Kidney (tissue), 14 donors: ENCODE results near the gene FAM110A. TPM values are rescaled to one million over a fixed set of nuclear protein-coding genes. Genes with fewer than 3 reads are reported as not detected.

Experiments
- DNase-seq, 5 donors: peaks; one replicate each; pipeline ENCODE4 v3.0.0-alpha.2; 2013 to 2020
- FAIRE-seq: peaks from 2 replicates; lab custom pipeline; 2012; peaks lifted over from hg19 to GRCh38; lab: Jason Lieb, UNC
- H3K27ac ChIP-seq, 2 donors: one replicate each; pipeline ENCODE4 v1.7.0; 2013; ENCODE audit warnings: low read depth in 2 of 2, low read length in 2 of 2, inconsistent platforms in 1 of 2
- H3K27me3 ChIP-seq: one replicate; pipeline ENCODE4 v1.7.1; 2013; ENCODE audit warnings: low read length, inconsistent platforms; ENCODE audit not compliant: control insufficient read depth, insufficient read depth
- H3K36me3 ChIP-seq, 3 donors: one replicate each; pipeline versions ENCODE4 v1.7.0 to v1.7.1; 2013; ENCODE audit warnings: low read length in 3 of 3, control low read depth in 1 of 3, inconsistent platforms in 1 of 3; ENCODE audit not compliant: insufficient read depth in 3 of 3, control insufficient read depth in 2 of 3
- H3K4me1 ChIP-seq, 3 donors: one replicate each; pipeline versions ENCODE4 v1.7.0 to v1.7.1; 2013; ENCODE audit warnings: low read length in 3 of 3, inconsistent platforms in 1 of 3, low read depth in 1 of 3; ENCODE audit not compliant: control insufficient read depth in 2 of 3, insufficient read depth in 2 of 3
- H3K4me3 ChIP-seq, 3 donors: one replicate each; pipeline versions ENCODE4 v1.7.0 to v1.8.1; 2013; ENCODE audit warnings: low read length in 3 of 3, control low read depth in 1 of 3, inconsistent platforms in 1 of 3
- H3K9ac ChIP-seq, 3 donors: one replicate each; pipeline versions ENCODE4 v1.7.0 to v1.7.1; 2013; ENCODE audit warnings: low read length in 3 of 3, control low read depth in 1 of 3, inconsistent platforms in 1 of 3
- H3K9me3 ChIP-seq, 3 donors: one replicate each; pipeline versions ENCODE4 v1.7.0 to v1.7.1; 2013; ENCODE audit warnings: low read length in 3 of 3, control low read depth in 1 of 3, inconsistent platforms in 1 of 3; ENCODE audit not compliant: control insufficient read depth in 2 of 3, insufficient read depth in 1 of 3
- CTCF ChIP-seq: IDR thresholded peaks from 3 replicates; pipeline ENCODE4 v1.5.1; 2012; ENCODE audit warnings: mild to moderate bottlenecking, moderate library complexity, borderline replicate concordance; ENCODE audit not compliant: insufficient read depth; ENCODE audit errors: extremely low read depth
- intact Hi-C: fragments of 100-400 bp; cut with DNase I; formaldehyde crosslinking; loops from one replicate; pipeline ENCODE4 v1.11.1; 2022
- polyA plus RNA-seq: library from polyadenylated mRNA; stranded (reverse); fragments of 350-450 nt; fragmentation: Illumina TruSeq; extraction: RNeasy Lipid Tissue Mini Kit (QIAGEN cat#74804); gene quantifications from one replicate; pipeline ENCODE4 v1.2.3, GENCODE V29; 2014; ENCODE audit warnings: low read depth, low replicate concordance; ENCODE audit not compliant: insufficient read depth
- total RNA-seq: library from RNA; stranded (reverse); fragmentation: NEBNext Ultra II Directional; extraction: Animal tissue kit (Norgen Biotek cat#: 25700); gene quantifications from one replicate; pipeline ENCODE4 v1.2.1, GENCODE V29; 2021
- donor health status: control.
- donor health status: control.
- donor health status: control.
- donor health status: control.
- donor health status: control.
- donor health status: DM: yes; HTN: yes; CAD: no.
- donor health status: Normal renal cell carcinoma (clear cell type).

Gene FAM110A
- total and polyA plus RNA-seq, 2 donors from 2014 or later = 10.2 to 12.6 TPM

- H3K9me3 ChIP-seq = no peaks in the 10 kb centered on the region
- intact Hi-C loops = no loop called here
- H3K4me3 ChIP-seq = no peak overlapping the region
- H3K27ac ChIP-seq = no peak overlapping the region
- H3K36me3 ChIP-seq = no peaks in the 10 kb centered on the region
- no peak overlapping the region for H3K9ac ChIP-seq
- FAIRE-seq = no peak
- no peak for DNase-seq
- H3K4me1 ChIP-seq = peaks cover 0 to 2% (median 0%) of the 10 kb centered on the region in 3 donors
- no peaks in the 10 kb centered on the region for H3K27me3 ChIP-seq
- TF ChIP-seq CTCF = no peak
Measured at GRCh38 chr20:858011-858410, 24.5 kb downstream of the FAM110A start.

- Histone ChIP-seq H3K27me3 (no peaks in the 10 kb centered on the region), H3K27ac (no peak overlapping the region), H3K4me3 (no peak overlapping the region), H3K9ac (no peak overlapping the region), H3K4me1 (peaks cover 0 to 2% (median 0%) of the 10 kb centered on the region in 3 donors), H3K9me3 (peaks cover 0 to 2% (median 0%) of the 10 kb centered on the region in 3 donors), H3K36me3 (no peaks in the 10 kb centered on the region)
- TF ChIP-seq CTCF = no peak
- intact Hi-C loops = no loop called here
- FAIRE-seq = no peak
- no peak for DNase-seq
Measured at GRCh38 chr20:859751-860231, 26.3 kb downstream of the FAM110A start.

- Histone ChIP-seq H3K4me3 (no peak overlapping the region), H3K27ac (no peak overlapping the region), H3K36me3 (no peaks in the 10 kb centered on the region), H3K4me1 (no peaks in the 10 kb centered on the region), H3K27me3 (no peaks in the 10 kb centered on the region), H3K9ac (no peak overlapping the region), H3K9me3 (peaks cover 0 to 6% (median 2%) of the 10 kb centered on the region in 3 donors)
- DNase-seq (no peak), FAIRE-seq (no peak)
- intact Hi-C loops = no loop called here
- no peak for TF ChIP-seq CTCF
Measured at GRCh38 chr20:860891-861290, 27.4 kb downstream of the FAM110A start.

GRCh38 chr20:865440-865839 lies 31.9 kb downstream of the FAM110A start:
- no peak for TF ChIP-seq CTCF

More at GRCh38 chr20:865440-865839, 31.9 kb downstream of the FAM110A start:
- Histone ChIP-seq H3K9me3 (peaks cover 0 to 6% (median 2%) of the 10 kb centered on the region in 3 donors), H3K4me3 (no peak overlapping the region), H3K27ac (no peak overlapping the region), H3K9ac (no peak overlapping the region), H3K36me3 (no peaks in the 10 kb centered on the region), H3K27me3 (no peaks in the 10 kb centered on the region), H3K4me1 (no peaks in the 10 kb centered on the region)
- intact Hi-C loops = no loop called here
- no peak for DNase-seq
- FAIRE-seq = no peak
